ENCODE data around the gene ARHGAP28.

The ARHGAP28 gene

DNA sequence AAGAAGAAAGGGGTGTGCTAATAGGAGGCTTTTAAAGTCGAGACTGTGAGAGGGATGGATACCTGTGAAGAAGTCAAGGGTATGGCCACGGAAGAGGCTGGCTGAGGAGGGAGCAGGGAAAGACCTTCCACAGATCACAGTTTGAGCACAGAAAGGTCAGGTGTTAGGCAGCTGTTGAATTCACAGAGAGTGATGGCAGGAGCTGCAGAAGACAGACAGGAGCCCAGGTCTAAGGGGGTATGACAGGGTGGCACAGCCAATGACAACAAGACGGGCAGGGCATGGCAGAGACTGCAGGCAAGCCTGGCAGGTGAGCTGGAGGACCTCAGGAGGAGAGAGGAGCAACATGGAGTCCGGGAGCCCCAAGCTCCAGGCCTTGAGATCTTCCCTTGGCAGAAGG, 225.0 kb downstream of the ARHGAP28 start:
- TF ChIP-seq, protein P1, sequence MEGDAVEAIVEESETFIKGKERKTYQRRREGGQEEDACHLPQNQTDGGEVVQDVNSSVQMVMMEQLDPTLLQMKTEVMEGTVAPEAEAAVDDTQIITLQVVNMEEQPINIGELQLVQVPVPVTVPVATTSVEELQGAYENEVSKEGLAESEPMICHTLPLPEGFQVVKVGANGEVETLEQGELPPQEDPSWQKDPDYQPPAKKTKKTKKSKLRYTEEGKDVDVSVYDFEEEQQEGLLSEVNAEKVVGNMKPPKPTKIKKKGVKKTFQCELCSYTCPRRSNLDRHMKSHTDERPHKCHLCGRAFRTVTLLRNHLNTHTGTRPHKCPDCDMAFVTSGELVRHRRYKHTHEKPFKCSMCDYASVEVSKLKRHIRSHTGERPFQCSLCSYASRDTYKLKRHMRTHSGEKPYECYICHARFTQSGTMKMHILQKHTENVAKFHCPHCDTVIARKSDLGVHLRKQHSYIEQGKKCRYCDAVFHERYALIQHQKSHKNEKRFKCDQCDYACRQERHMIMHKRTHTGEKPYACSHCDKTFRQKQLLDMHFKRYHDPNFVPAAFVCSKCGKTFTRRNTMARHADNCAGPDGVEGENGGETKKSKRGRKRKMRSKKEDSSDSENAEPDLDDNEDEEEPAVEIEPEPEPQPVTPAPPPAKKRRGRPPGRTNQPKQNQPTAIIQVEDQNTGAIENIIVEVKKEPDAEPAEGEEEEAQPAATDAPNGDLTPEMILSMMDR (IDR thresholded peaks at IDR 0.05; ENCODE audit: control insufficient read depth, extremely low read depth, insufficient read depth): no peak
- no peak for DNase-seq (ENCODE audit: low read depth)
- H3K4me3 ChIP-seq (ENCODE audit: low read depth, low read length): no peak overlapping the region

DNA sequence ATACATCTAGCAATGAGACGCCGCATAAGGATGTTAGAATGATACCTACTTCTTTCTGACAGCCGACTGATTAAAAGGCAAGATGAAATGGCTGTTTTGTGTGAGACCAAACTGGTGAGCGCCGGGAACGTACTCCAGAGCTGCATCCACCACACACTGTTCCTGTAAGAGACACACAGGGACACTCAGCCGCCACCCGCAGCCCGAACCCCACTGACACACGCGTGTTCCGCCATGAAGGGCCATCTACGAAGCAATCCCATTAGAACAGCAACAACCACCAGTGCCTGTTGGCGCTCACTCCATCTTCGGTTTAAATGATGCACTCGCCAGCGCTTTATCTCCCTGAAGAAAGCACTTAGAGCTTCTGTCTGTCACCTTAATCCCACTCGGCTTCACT, 225.8 kb downstream of the ARHGAP28 start:
- DNase-seq (ENCODE audit: low read depth): no peak

DNA sequence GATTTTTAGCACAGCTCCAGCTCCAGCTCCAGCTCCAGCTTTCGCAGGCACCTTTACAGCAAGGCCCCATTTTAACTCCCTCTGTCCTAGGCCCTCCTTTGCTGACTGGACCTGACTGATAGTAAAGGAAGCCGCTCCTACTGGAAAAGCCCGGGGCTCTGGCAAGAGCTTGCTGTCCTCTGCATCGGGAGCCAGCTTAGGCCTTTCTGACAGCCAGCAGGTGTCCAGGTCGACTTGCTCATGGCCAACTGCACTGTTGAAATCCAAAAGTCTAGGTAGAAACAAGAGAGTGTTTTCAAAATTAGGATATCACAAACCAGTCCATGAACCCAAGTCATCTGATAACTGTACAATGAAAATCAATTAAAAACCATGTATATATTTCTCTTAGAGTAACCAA, 227.0 kb downstream of the ARHGAP28 start:
- DNase-seq (ENCODE audit: low read depth): no peak
- TF ChIP-seq, protein P1 (IDR thresholded peaks at IDR 0.05; ENCODE audit: control insufficient read depth, extremely low read depth, insufficient read depth): no peak
- no peak overlapping the region for H3K4me3 ChIP-seq (ENCODE audit: low read depth, low read length)

More for the DNA sequence above, 225.8 kb downstream of the ARHGAP28 start:
- TF ChIP-seq, protein P1 (IDR thresholded peaks at IDR 0.05; ENCODE audit: control insufficient read depth, extremely low read depth, insufficient read depth): no peak
- H3K4me3 ChIP-seq (ENCODE audit: low read depth, low read length): no peak overlapping the region

DNA sequence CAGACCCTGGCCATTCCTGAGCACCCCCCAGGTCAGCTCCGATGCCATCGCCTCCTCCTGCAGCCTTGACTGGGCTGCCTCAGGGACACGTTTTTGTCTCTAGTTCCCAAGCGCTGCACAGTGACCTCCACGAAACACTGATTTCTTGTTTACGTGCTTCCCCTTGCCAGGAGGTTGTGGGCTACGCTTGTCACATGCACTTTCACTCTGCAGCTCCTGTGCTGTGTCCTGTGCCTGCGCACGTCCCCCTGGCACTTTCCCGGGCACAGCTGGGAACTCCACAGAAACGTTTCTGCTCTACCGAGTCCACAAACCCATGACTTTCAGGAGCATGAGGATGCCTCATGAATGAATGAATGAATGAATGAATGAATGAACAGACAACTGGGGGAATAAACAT, 227.5 kb downstream of the ARHGAP28 start:
- TF ChIP-seq, protein P1 (IDR thresholded peaks at IDR 0.05; ENCODE audit: control insufficient read depth, extremely low read depth, insufficient read depth): no peak
- no peak for DNase-seq (ENCODE audit: low read depth)
- H3K4me3 ChIP-seq (ENCODE audit: low read depth, low read length): no peak overlapping the region

DNA sequence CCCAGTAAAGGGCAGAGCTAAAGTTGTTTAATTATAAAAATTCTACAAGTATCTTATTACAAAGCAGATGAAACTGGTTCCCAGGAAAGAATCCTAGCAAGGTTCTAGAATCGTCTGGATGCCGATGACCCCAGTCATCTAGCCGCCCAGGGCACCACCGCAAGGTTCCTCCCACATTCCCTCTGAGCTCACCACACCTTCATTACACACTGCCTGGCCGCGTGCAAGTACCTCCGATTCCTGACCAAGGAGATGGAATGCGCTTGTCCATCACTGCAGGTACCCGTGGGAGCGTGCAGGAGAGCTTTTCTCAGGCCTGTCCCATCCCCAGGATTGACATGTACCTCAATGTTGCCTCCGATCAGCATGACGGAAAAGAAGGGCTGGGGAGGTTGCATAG, 229.6 kb downstream of the ARHGAP28 start:
- no peak for DNase-seq (ENCODE audit: low read depth)
- no peak overlapping the region for H3K4me3 ChIP-seq (ENCODE audit: low read depth, low read length)
- TF ChIP-seq, protein P1 (IDR thresholded peaks at IDR 0.05; ENCODE audit: control insufficient read depth, extremely low read depth, insufficient read depth): no peak

DNA sequence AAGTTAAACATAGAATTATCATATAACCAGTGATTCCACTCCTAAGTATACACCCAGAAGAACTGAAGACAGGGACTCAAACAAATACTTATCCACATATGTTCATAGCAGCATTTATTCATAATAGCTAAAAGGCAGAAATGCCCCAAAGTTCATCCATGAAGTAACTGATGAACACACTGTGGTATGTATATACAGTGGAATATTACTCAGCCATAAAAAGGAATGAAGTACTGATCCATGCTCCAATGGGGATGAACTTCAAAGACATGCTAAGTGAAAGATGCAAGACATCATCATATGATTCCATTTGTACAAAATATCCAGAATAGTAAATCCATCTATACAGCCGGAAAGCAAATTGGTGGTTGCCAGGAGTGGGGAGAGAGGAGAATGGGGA, 230.6 kb downstream of the ARHGAP28 start:
- TF ChIP-seq, protein P1 (IDR thresholded peaks at IDR 0.05; ENCODE audit: control insufficient read depth, extremely low read depth, insufficient read depth): no peak
- H3K4me3 ChIP-seq (ENCODE audit: low read depth, low read length): no peak overlapping the region
- DNase-seq (ENCODE audit: low read depth): no peak

DNA sequence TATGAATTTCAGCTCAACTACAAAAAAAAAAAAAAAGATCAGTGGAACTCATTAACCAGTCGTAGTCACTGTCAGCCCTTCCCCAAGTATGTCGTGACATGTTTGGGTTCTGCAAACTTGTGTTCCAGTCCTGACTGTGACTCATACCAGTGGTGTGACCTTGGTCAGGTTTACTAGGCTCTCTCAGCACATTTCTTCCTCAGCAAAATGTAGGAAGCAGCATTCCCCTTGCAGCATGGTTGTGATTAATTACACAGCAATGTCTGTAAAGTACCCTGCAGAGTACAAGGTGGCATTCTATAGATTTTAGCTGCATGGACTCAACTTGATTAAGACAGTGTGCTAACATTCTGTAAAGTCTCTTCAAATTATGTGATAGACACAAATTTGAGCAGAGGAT, 231.1 kb downstream of the ARHGAP28 start:
- TF ChIP-seq, protein P1 (IDR thresholded peaks at IDR 0.05; ENCODE audit: control insufficient read depth, extremely low read depth, insufficient read depth): no peak
- no peak for DNase-seq (ENCODE audit: low read depth)
- no peak overlapping the region for H3K4me3 ChIP-seq (ENCODE audit: low read depth, low read length)

Measured in LNCaP clone FGC (cell line).